Activated CD4-positive, CD25-positive, alpha-beta regulatory T cell treated with anti-CD3 and anti-CD28 coated beads, Interleukin-2, amount 50 U/mL, for 16 hours (primary cell): ENCODE measurements around the gene ZNF280B.
"Not testable (repeated sequence)": the region's sequence is repeated elsewhere in the genome, so short reads cannot be mapped to it uniquely, and the experiment has no call there.

Experiments used
- DNase-seq: peaks from one replicate; pipeline ENCODE4 v3.0.0-alpha.2; 2020; ENCODE audit warnings: low read depth, low spot score

The ZNF280B gene

GRCh38 chr22:22534604-22535415 is 26.3 kb upstream of the ZNF280B start:
- DNase-seq = no peak

GRCh38 chr22:22533863-22534262 is 25.3 kb upstream of the ZNF280B start:
- no peak for DNase-seq

- no peak for DNase-seq
Observed at GRCh38 chr22:22533417-22533816, 24.9 kb upstream of the ZNF280B start.

- not testable (repeated sequence) for DNase-seq
Observed at GRCh38 chr22:22532547-22533071, 24.1 kb upstream of the ZNF280B start.

- DNase-seq = no peak
Observed at GRCh38 chr22:22531770-22532546, 23.4 kb upstream of the ZNF280B start.

GRCh38 chr22:22528780-22529179 is 20.2 kb upstream of the ZNF280B start:
- no peak for DNase-seq

- DNase-seq = no peak
Observed at GRCh38 chr22:22527312-22527711, 18.8 kb upstream of the ZNF280B start.

GRCh38 chr22:22526125-22526912 is 17.8 kb upstream of the ZNF280B start:
- no peak for DNase-seq

- no peak for DNase-seq
Observed at GRCh38 chr22:22523494-22523893, 15.0 kb upstream of the ZNF280B start.

- DNase-seq = no peak
Observed at GRCh38 chr22:22521631-22522030, 13.1 kb upstream of the ZNF280B start.

- no peak for DNase-seq
Observed at GRCh38 chr22:22520667-22521602, 12.4 kb upstream of the ZNF280B start.

- DNase-seq = no peak
Observed at GRCh38 chr22:22520020-22520656, 11.6 kb upstream of the ZNF280B start, which contains the start of gene ZNF280A. Gene ZNF280A (minus strand): TSS chr22:22520270. CDS start chr22:22515630, 4,640 bp downstream.

- DNase-seq = no peak
Observed at GRCh38 chr22:22519591-22519990, 11.0 kb upstream of the ZNF280B start.

- DNase-seq = no peak
Observed at GRCh38 chr22:22516992-22517391, 8.4 kb upstream of the ZNF280B start.

- no peak for DNase-seq
Observed at GRCh38 chr22:22515890-22516289, 7.3 kb upstream of the ZNF280B start.

GRCh38 chr22:22514431-22514830 is 5.9 kb upstream of the ZNF280B start:
- not testable (repeated sequence) for DNase-seq

- DNase-seq = no peak
Observed at GRCh38 chr22:22513619-22514018, 5.1 kb upstream of the ZNF280B start.

- no peak for DNase-seq
Observed at GRCh38 chr22:22512951-22513350, 4.4 kb upstream of the ZNF280B start.

GRCh38 chr22:22510833-22511232 is 2.3 kb upstream of the ZNF280B start:
- DNase-seq = not testable (repeated sequence)

GRCh38 chr22:22509912-22510311 is 1.4 kb upstream of the ZNF280B start:
- DNase-seq = not testable (repeated sequence)
